GM06990 (cell line): ENCODE data around the gene DHRS1.

Experiments
- DNase-seq: peaks from one replicate; pipeline ENCODE4 v3.0.0-alpha.2; 2011; ENCODE audit not compliant: insufficient read length; ENCODE audit errors: extremely low read depth
- H3K27me3 ChIP-seq: replicated peaks from 2 replicates; pipeline ENCODE4 v1.6.0; 2011; ENCODE audit warnings: low read length; ENCODE audit not compliant: control insufficient read depth, insufficient read depth
- H3K36me3 ChIP-seq: 2 replicates; pipeline ENCODE4 v1.5.1; 2011; ENCODE audit warnings: low read length; ENCODE audit not compliant: control insufficient read depth, insufficient read depth
- H3K4me3 ChIP-seq: replicated peaks from 2 replicates; pipeline ENCODE4 v1.5.1; 2011; ENCODE audit warnings: low read depth, mild to moderate bottlenecking, control low read depth, low read length
- TF ChIP-seq, protein P1 (sequence below): IDR thresholded peaks from 2 replicates; pipeline ENCODE4 v1.5.1; 2011; ENCODE audit warnings: low read length, control low read depth, mild to moderate bottlenecking, inconsistent platforms; ENCODE audit not compliant: insufficient read depth, poor library complexity, severe bottlenecking

DHRS1 gene

DNA sequence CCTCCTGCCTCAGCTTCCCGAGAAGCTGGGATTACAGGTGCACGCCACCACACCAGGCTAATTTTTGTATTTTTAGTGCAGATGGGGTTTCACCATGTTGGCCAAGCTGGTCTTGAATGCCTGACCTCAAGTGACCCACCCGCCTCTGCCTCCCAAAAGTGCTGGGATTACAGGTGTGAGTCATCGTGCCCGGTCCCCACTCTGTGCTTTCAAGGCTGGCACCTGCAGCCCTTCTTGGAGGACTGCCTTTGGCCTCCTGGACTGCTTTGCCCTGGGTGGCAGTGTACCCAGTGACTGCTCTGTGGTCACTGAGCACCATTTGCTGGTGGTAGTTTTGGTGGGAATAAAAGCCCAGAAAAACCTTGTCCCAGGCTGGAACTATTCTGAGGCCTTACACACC is 12.6 kb downstream of the DHRS1 start:
- H3K27me3 ChIP-seq = no peaks in the 10 kb centered on the region
- H3K36me3 ChIP-seq = peaks cover 15% of the 10 kb centered on the region
- no peak for DNase-seq
- TF ChIP-seq, protein P1, sequence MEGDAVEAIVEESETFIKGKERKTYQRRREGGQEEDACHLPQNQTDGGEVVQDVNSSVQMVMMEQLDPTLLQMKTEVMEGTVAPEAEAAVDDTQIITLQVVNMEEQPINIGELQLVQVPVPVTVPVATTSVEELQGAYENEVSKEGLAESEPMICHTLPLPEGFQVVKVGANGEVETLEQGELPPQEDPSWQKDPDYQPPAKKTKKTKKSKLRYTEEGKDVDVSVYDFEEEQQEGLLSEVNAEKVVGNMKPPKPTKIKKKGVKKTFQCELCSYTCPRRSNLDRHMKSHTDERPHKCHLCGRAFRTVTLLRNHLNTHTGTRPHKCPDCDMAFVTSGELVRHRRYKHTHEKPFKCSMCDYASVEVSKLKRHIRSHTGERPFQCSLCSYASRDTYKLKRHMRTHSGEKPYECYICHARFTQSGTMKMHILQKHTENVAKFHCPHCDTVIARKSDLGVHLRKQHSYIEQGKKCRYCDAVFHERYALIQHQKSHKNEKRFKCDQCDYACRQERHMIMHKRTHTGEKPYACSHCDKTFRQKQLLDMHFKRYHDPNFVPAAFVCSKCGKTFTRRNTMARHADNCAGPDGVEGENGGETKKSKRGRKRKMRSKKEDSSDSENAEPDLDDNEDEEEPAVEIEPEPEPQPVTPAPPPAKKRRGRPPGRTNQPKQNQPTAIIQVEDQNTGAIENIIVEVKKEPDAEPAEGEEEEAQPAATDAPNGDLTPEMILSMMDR = no peak
- H3K4me3 ChIP-seq = no peak overlapping the region

DNA sequence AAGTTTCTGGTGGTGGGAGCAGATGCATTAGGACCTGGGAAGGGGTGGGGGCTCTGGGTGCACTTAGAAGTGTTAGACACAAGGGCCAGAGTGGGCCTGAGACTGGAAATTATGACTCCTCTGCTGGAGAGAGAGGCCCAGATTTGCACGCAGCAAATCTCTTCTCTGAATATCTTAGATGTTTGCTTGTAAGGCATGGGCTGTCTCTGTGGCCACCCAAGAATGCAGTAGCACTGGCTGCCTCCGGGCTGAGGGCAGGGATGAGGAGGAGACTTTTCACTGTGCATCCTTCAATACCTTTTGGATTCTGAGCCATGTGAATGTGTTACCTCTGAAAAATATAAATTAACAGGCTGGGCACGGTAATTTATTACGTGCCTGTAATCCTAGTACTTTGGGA is 14.2 kb downstream of the DHRS1 start:
- TF ChIP-seq, protein P1 = no peak
- Histone ChIP-seq H3K4me3 (no peak overlapping the region), H3K27me3 (no peaks in the 10 kb centered on the region), H3K36me3 (peaks cover 4% of the 10 kb centered on the region; the same call in 1 of the 2 replicates)
- no peak for DNase-seq

DNA sequence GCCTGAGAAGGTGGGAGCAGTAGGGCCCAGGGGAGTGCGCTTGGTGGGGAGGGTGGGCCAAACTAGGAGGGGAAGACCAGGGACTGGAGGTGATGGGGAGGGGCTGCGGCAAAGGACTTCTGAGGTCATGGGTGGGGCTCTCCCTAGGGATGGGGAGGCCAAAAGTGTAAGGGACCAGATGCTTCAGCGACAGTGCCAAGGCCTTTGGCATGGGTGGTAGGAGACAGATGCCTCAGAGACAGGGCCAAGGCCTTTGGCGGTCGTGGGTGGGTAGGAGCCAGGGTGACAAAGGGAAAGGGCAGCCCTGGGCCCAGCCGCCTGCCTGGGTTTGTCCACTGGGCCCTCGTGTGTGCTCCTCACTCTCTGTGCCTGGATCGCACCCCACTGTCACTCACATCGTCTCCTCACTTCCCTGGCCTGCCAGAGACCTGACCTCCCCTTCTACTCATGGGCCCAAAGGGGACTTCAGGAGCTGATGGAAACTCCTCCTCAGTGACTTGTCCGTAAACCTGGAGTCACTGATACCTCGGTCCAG is 15.0 kb downstream of the DHRS1 start:
- Histone ChIP-seq H3K4me3 (no peak overlapping the region), H3K27me3 (no peaks in the 10 kb centered on the region), H3K36me3 (no peaks in the 10 kb centered on the region)
- TF ChIP-seq, protein P1 = no peak
- DNase-seq = no peak

DNA sequence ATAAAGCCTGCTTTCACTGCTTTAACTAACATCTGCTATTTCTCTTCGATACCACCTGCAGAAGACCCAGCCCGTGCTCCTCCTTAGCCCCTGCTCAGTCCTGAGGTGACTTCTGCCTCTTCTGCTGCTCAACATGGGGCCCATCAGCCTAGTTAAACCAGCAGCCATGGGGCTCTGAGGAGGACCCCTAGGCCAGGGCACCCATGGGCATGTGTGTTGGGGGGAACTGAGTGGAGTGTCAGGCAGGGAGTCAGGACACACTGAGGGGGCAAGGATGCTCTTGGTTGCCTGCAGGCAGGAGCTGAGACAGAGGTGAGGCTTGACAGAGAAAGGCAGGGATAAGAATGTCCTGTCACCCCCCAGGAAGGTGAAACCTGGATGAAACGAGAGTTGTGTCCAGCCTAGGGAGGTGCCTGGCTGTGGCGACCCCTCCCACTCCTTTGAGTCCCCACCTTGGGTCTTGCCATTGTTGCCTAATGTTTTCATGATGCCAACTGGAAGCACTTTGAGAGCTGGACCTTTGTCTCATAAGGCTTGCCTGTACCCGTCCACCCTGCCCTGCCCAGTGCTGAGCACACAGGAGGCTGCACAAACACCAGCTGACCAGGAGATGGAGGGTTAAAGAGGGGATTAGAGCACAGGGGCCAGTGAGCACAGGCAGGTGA is 15.7 kb downstream of the DHRS1 start:
- TF ChIP-seq, protein P1 = no peak
- DNase-seq = no peak
- no peaks in the 10 kb centered on the region for H3K36me3 ChIP-seq
- H3K4me3 ChIP-seq = no peak overlapping the region
- no peaks in the 10 kb centered on the region for H3K27me3 ChIP-seq

DNA sequence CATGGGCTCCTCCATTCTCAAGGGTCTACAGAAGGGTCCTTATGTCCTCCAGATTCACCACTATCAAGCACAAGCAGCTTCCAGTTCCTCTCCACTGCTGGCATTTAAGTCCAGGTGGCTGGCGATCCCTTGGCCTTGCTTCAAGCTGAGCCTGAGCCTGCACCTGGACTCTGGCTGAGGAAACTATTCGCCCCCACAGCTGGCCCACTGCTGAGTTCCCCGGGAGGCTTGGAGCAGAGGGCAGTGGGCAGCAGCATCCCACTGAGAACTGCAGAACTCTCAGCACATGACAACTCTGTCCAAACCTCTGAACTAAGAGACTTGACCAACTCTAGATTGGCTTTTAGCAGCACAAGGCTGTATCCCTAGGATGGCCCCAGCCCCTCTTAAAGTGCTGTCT is 16.8 kb downstream of the DHRS1 start:
- TF ChIP-seq, protein P1 = no peak
- H3K36me3 ChIP-seq = no peaks in the 10 kb centered on the region
- H3K4me3 ChIP-seq = no peak overlapping the region
- no peaks in the 10 kb centered on the region for H3K27me3 ChIP-seq
- no peak for DNase-seq

DNA sequence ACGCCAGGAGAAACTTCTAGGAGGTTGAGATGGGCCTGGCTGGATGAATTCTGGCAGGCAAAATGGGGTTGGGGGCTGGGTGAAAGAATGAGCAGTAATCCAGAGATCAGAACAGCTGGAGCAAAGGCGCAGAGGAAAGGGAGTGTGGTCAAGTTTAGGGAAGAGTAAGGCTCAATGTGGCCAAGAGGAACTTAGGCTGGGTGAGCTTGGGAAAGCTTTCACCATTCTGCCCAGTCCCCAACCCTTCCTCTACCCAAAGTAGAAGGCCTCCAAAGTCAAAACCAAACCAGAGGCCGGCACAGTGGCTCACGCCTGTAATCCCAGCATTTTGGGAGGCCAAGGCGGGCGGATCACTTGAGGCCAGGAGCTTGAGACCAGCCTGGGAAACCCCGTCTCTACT is 17.9 kb downstream of the DHRS1 start:
- no peak for DNase-seq
- Histone ChIP-seq H3K27me3 (no peaks in the 10 kb centered on the region), H3K36me3 (no peaks in the 10 kb centered on the region), H3K4me3 (no peak overlapping the region)
- TF ChIP-seq, protein P1 = no peak
